HG03442 (cell line): ENCODE measurements around the gene TPRN.

Experiments
- ATAC-seq: cut with Tn5 transposase; IDR thresholded peaks from one replicate; pipeline ENCODE4 v1.9.1; 2021; ENCODE audit warnings: mild to moderate bottlenecking, moderate library complexity; ENCODE audit not compliant: unreplicated experiment

TPRN gene

GRCh38 chr9:137236238-137236935 is 35.8 kb upstream of the TPRN start:
- ATAC-seq, result no peak

- ATAC-seq, result no peak
These were observed 35.1 kb upstream of the TPRN start for GRCh38 chr9:137235424-137236237.

- no peak for ATAC-seq
These were observed 34.4 kb upstream of the TPRN start for GRCh38 chr9:137234758-137235423.

- ATAC-seq, result no peak
These were observed 33.6 kb upstream of the TPRN start for GRCh38 chr9:137234055-137234697.

- ATAC-seq, result no peak
These were observed 32.8 kb upstream of the TPRN start for GRCh38 chr9:137233143-137233980.

- ATAC-seq, result no peak
These were observed 32.0 kb upstream of the TPRN start for GRCh38 chr9:137232510-137232909.

- ATAC-seq, result no peak
These were observed 31.6 kb upstream of the TPRN start for GRCh38 chr9:137232101-137232500.

- no peak for ATAC-seq
These were observed 31.0 kb upstream of the TPRN start for GRCh38 chr9:137231372-137232039.

GRCh38 chr9:137230705-137231371 is 30.3 kb upstream of the TPRN start, which contains the start of gene SLC34A3:
SLC34A3 (plus strand) TSS chr9:137230901; CDS start chr9:137231703, 802 bp downstream.
- no peak for ATAC-seq

GRCh38 chr9:137229903-137230704 is 29.6 kb upstream of the TPRN start:
- no peak for ATAC-seq

GRCh38 chr9:137228968-137229896 is 28.7 kb upstream of the TPRN start:
- no peak for ATAC-seq

- no peak for ATAC-seq
These were observed 28.0 kb upstream of the TPRN start for GRCh38 chr9:137228506-137228967.

GRCh38 chr9:137227853-137228505 is 27.4 kb upstream of the TPRN start:
- no peak for ATAC-seq

- no peak for ATAC-seq
These were observed 26.7 kb upstream of the TPRN start, which contains the start of gene RNF224 for GRCh38 chr9:137227054-137227852. RNF224 (plus strand) TSS chr9:137227502; CDS start chr9:137228336, 834 bp downstream.

GRCh38 chr9:137226338-137227053 is 26.0 kb upstream of the TPRN start:
- ATAC-seq, result no peak
